HepG2 (cell line): Measurements from ENCODE around the gene ARTN. TPM values are rescaled to one million over a fixed set of nuclear protein-coding genes. Genes with fewer than 3 reads are reported as not detected.

Experiments
- ISX ChIP-seq: sonication (generic); formaldehyde crosslinking; conservative IDR thresholded peaks from 2 replicates; pipeline ENCODE4 v1.5.0; 2020; ENCODE audit warnings: missing genetic modification reagents
- NR2F2 ChIP-seq: IDR thresholded peaks from 2 replicates; pipeline ENCODE4 v1.6.1; 2012; ENCODE audit warnings: low read depth, inconsistent platforms, borderline replicate concordance
- polyA plus RNA-seq, 8 experiments: library from polyadenylated mRNA; depleted of rRNA in 3 of 8; stranded (reverse) in 7 of 8; unstranded in 1 of 8; fragments of >200 nt; fragmentation: Illumina TruSeq in 4 of 8; extraction: Trizol in 4 of 8; gene quantifications; 2 replicates each; pipeline versions ENCODE4 v1.2.1 to v1.2.3, GENCODE V29; 2011 to 2016; ENCODE audit warnings: low read depth in 4 of 8, missing spikeins in 1 of 8, mixed read lengths in 1 of 8; ENCODE audit not compliant: insufficient read depth in 1 of 8
- total RNA-seq, 5 experiments: library from RNA; depleted of rRNA; stranded (reverse); fragments of >200 nt; fragmentation: Illumina TruSeq; extraction: Trizol; gene quantifications; 2 replicates each; pipeline ENCODE4 v1.2.3, GENCODE V29; 2016; ENCODE audit warnings: low read depth in 1 of 5
- TF ChIP-seq, protein P1 (sequence below): sonication (generic); formaldehyde crosslinking; IDR thresholded peaks from 2 replicates; pipeline ENCODE4 v1.5.0; 2020; ENCODE audit warnings: missing genetic modification reagents, mild to moderate bottlenecking, borderline replicate concordance
- TF ChIP-seq, protein P2 (sequence below): sonication (generic); formaldehyde crosslinking; IDR thresholded peaks from 2 replicates; pipeline ENCODE4 v1.4.0; 2020; ENCODE audit warnings: missing genetic modification reagents, mild to moderate bottlenecking, borderline replicate concordance
- TF ChIP-seq, protein P3 (sequence below): sonication (generic); formaldehyde crosslinking; IDR thresholded peaks from 2 replicates; pipeline ENCODE4 v1.9.0; 2021; ENCODE audit warnings: missing genetic modification reagents, mild to moderate bottlenecking, borderline replicate concordance

Gene ARTN
- total and polyA plus RNA-seq, 2 of the 13 experiments (the other 11 are each of a cell fraction or from before 2014, with no cell fraction given) = 0.11 to 0.62 TPM

DNA sequence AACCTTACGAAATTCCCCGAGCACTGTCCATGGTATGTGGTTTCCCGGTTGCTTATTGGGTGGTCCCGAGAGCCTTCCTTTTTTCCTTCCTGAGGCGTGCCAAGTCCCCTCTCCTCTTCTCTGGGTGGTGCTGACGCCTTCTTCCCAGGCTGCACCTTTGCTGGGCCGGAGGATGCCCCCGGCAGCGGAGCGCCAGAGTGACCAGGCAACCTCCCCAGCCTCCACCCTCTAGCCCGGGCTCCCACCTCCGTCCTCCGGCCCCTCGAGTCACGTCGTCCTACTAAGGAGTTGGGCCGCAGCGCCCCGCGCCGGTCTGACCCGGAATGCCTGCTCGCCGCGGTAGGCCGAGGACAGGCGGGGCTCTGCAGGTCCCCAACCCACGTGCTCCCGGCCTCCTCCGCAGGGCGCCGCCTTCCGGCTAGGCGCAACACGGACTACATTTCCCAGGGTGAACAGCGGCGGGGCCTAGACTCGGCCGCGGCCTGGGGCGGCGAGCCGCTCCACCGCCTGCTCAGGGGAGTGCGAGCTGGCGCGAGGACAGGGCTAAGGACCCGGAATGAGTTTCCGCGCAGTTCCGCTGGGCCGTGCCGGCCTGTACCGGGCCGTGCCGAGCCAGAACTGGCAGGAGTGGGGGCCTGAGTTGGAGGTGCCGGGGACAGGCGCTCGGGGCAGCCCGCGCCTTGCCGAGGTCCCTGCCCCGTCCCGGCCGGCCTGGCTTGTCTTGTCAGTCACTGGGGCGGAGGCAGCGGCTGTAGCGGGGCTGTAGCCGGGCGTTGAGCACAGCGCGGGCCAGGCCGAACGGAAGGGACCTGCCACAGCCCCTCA, 12.8 kb downstream of the ARTN start, which contains the start of gene IPO13 (continued):
- TF ChIP-seq, protein P1, sequence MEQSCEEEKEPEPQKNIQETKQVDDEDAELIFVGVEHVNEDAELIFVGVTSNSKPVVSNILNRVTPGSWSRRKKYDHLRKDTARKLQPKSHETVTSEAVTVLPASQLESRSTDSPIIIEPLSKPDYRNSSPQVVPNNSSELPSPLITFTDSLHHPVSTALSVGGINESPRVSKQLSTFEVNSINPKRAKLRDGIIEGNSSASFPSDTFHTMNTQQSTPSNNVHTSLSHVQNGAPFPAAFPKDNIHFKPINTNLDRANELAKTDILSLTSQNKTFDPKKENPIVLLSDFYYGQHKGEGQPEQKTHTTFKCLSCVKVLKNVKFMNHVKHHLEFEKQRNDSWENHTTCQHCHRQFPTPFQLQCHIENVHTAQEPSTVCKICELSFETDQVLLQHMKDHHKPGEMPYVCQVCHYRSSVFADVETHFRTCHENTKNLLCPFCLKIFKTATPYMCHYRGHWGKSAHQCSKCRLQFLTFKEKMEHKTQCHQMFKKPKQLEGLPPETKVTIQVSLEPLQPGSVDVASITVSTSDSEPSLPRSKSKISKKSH (CRISPR knock-in tag) = peak; percentile 72; the same call in 1 of the 2 replicates
- TF ChIP-seq NR2F2 (no peak), ISX (CRISPR knock-in tag) (no peak)
- TF ChIP-seq, protein P2, sequence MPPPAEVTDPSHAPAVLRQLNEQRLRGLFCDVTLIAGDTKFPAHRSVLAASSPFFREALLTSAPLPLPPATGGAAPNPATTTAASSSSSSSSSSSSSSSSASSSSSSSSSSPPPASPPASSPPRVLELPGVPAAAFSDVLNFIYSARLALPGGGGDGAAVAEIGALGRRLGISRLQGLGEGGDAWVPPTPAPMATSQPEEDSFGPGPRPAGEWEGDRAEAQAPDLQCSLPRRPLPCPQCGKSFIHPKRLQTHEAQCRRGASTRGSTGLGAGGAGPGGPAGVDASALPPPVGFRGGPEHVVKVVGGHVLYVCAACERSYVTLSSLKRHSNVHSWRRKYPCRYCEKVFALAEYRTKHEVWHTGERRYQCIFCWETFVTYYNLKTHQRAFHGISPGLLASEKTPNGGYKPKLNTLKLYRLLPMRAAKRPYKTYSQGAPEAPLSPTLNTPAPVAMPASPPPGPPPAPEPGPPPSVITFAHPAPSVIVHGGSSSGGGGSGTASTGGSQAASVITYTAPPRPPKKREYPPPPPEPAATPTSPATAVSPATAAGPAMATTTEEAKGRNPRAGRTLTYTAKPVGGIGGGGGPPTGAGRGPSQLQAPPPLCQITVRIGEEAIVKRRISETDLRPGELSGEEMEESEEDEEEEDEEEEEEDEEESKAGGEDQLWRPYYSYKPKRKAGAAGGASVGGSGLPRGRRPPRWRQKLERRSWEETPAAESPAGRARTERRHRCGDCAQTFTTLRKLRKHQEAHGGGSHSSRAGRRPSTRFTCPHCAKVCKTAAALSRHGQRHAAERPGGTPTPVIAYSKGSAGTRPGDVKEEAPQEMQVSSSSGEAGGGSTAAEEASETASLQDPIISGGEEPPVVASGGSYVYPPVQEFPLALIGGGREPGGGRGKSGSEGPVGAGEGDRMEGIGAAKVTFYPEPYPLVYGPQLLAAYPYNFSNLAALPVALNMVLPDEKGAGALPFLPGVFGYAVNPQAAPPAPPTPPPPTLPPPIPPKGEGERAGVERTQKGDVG (CRISPR knock-in tag) = peak; percentile 73; the same call in 1 of the 2 replicates
- TF ChIP-seq, protein P3, sequence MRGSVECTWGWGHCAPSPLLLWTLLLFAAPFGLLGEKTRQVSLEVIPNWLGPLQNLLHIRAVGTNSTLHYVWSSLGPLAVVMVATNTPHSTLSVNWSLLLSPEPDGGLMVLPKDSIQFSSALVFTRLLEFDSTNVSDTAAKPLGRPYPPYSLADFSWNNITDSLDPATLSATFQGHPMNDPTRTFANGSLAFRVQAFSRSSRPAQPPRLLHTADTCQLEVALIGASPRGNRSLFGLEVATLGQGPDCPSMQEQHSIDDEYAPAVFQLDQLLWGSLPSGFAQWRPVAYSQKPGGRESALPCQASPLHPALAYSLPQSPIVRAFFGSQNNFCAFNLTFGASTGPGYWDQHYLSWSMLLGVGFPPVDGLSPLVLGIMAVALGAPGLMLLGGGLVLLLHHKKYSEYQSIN (CRISPR knock-in tag) = no peak
